ENCODE results near the gene CDK11B.
"Not testable (repeated sequence)": the region's sequence is repeated elsewhere in the genome, so short reads cannot be mapped to it uniquely, and the experiment has no call there.

CDK11B gene

GRCh38 chr1:1680912-1681273 is 22.1 kb upstream of the CDK11B start:
- DNase-seq: no peak

GRCh38 chr1:1680031-1680911 is 21.5 kb upstream of the CDK11B start:
- DNase-seq: no peak

GRCh38 chr1:1678581-1679380 is 20.0 kb upstream of the CDK11B start:
- no peak for DNase-seq

- DNase-seq: no peak
Observed at GRCh38 chr1:1677718-1678580, 19.1 kb upstream of the CDK11B start.

- DNase-seq: not testable (repeated sequence)
Observed at GRCh38 chr1:1676087-1676486, 17.3 kb upstream of the CDK11B start.

- not testable (repeated sequence) for DNase-seq
Observed at GRCh38 chr1:1675218-1675617, 16.4 kb upstream of the CDK11B start.

GRCh38 chr1:1674806-1675205 is 16.0 kb upstream of the CDK11B start:
- not testable (repeated sequence) for DNase-seq

- DNase-seq: no peak
Observed at GRCh38 chr1:1672181-1672965, 13.6 kb upstream of the CDK11B start.

- no peak for DNase-seq
Observed at GRCh38 chr1:1671365-1672119, 12.7 kb upstream of the CDK11B start.

GRCh38 chr1:1670866-1671265 is 12.1 kb upstream of the CDK11B start:
- DNase-seq: no peak

GRCh38 chr1:1669468-1670440 is 10.9 kb upstream of the CDK11B start:
- DNase-seq: no peak

GRCh38 chr1:1666526-1666925 is 7.7 kb upstream of the CDK11B start:
- DNase-seq: no peak

GRCh38 chr1:1665815-1666251 is 7.0 kb upstream of the CDK11B start:
- DNase-seq: no peak

GRCh38 chr1:1664941-1665814 is 6.4 kb upstream of the CDK11B start:
- DNase-seq: no peak

GRCh38 chr1:1664318-1664717 is 5.5 kb upstream of the CDK11B start:
- not testable (repeated sequence) for DNase-seq

- DNase-seq: not testable (repeated sequence)
Observed at GRCh38 chr1:1662830-1663560, 4.2 kb upstream of the CDK11B start.

GRCh38 chr1:1662392-1662791 is 3.6 kb upstream of the CDK11B start:
- not testable (repeated sequence) for DNase-seq

GRCh38 chr1:1648265-1648664 is 10.5 kb downstream of the CDK11B start:
- DNase-seq: not testable (repeated sequence)

All from EL (cell line).